ENCODE data around the gene KIAA0513. TPM values are rescaled to one million over a fixed set of nuclear protein-coding genes. Genes with fewer than 3 reads are reported as not detected.

The KIAA0513 gene
- total RNA-seq, 1 experiment from 2014 or later, result 7.8 TPM

DNA sequence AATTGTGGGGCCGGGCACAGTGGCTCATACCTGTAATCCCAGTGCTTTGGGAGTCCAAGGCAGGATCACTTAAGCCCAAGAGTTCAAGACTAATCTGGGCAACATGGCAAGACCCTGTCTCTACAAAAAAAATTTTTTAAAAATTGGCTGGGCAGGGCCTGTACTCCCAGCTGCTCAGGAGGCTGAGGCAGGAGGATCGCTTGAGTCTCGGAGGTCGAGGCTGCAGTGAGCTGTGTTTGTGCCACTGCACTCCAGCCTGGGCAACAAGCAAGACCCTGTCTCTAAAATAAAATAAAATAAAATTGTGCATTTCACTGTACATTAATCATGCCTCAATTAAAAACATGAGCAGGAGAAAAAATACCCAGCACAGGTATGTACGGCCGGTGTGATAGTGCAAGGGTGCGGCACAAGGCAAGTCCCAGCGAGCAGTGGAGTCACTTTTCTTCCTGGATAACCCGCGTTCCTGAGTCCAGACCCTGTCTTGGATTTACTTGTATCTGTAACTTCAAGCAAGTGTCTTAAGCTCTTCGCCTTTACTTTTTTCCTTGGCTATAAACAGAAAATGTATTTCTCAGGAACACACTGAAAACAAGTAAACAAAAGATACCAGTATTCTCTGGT is 27.6 kb upstream of the KIAA0513 start:
- Mint-ChIP-seq H3K36me3 (peaks cover 14% of the 10 kb centered on the region), H3K4me3 (no peak overlapping the region), H3K4me1 (peaks cover 31% of the 10 kb centered on the region), H3K27ac (no peak overlapping the region; the same call in 1 of the 2 replicates), H3K9me3 (no peaks in the 10 kb centered on the region), H3K27me3 (ENCODE audit: low read depth) (no peaks in the 10 kb centered on the region)
- ChIA-PET POLR2A (no interaction called here), CTCF (no interaction called here)
- TF ChIP-seq ZBTB21 (CRISPR knock-in tag; IDR thresholded peaks at IDR 0.05; ENCODE audit: borderline replicate concordance) (no peak), JAZF1 (CRISPR knock-in tag; IDR thresholded peaks at IDR 0.05) (no peak), NR2C2 (CRISPR knock-in tag; IDR thresholded peaks at IDR 0.05) (no peak), ESRRA (CRISPR knock-in tag; IDR thresholded peaks at IDR 0.05; ENCODE audit: borderline replicate concordance) (no peak), MXD4 (CRISPR knock-in tag; IDR thresholded peaks at IDR 0.05; ENCODE audit: borderline replicate concordance) (no peak), NFE2L1 (CRISPR knock-in tag; IDR thresholded peaks at IDR 0.05) (no peak), PRRX2 (CRISPR knock-in tag; IDR thresholded peaks at IDR 0.05) (no peak), GABPB1 (CRISPR knock-in tag; IDR thresholded peaks at IDR 0.05) (no peak), ZNF219 (CRISPR knock-in tag; IDR thresholded peaks at IDR 0.05; ENCODE audit: borderline replicate concordance) (no peak), IRF2 (CRISPR knock-in tag; IDR thresholded peaks at IDR 0.05; ENCODE audit: borderline replicate concordance, low read depth) (no peak), ATF1 (CRISPR knock-in tag; IDR thresholded peaks at IDR 0.05) (no peak)
- TF ChIP-seq, protein P1, sequence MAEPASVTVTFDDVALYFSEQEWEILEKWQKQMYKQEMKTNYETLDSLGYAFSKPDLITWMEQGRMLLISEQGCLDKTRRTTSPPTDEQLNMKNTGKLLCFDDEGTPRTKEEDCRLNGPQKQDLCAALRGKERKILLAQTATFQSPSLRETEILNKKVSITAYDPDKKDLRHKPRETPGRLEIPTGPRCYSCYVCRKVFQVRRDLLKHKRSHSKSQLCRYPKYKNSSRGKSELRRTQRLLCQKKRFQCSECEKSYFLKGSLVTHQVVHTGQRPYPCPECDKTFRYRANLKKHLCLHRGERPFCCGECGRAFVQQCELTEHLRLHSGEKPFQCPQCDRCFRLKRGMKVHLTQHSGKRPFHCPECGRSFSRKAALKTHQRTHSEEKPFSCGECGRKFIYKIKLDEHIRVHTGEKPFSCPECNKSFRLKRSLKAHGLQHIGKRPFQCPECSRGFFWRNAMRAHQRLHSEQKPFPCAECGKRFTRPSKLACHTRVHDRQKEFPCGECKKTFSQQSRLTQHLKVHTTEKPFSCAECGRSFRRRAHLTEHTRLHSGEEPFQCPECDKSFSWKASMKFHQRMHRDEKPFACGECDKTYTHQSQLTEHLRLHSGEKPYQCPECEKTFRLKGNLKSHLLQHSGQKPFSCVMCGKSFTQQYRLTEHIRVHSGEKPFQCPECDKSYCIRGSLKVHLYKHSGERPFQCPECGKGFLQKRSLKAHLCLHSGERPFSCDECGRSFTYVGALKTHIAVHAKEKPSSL (CRISPR knock-in tag; conservative IDR thresholded peaks at IDR 0.05), result no peak
- TF ChIP-seq, protein P2, sequence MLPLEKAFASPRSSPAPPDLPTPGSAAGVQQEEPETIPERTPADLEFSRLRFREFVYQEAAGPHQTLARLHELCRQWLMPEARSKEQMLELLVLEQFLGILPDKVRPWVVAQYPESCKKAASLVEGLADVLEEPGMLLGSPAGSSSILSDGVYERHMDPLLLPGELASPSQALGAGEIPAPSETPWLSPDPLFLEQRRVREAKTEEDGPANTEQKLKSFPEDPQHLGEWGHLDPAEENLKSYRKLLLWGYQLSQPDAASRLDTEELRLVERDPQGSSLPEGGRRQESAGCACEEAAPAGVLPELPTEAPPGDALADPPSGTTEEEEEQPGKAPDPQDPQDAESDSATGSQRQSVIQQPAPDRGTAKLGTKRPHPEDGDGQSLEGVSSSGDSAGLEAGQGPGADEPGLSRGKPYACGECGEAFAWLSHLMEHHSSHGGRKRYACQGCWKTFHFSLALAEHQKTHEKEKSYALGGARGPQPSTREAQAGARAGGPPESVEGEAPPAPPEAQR (CRISPR knock-in tag; IDR thresholded peaks at IDR 0.05), result no peak
- TF ChIP-seq, protein P3, sequence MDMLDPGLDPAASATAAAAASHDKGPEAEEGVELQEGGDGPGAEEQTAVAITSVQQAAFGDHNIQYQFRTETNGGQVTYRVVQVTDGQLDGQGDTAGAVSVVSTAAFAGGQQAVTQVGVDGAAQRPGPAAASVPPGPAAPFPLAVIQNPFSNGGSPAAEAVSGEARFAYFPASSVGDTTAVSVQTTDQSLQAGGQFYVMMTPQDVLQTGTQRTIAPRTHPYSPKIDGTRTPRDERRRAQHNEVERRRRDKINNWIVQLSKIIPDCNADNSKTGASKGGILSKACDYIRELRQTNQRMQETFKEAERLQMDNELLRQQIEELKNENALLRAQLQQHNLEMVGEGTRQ (CRISPR knock-in tag; IDR thresholded peaks at IDR 0.05), result no peak
- TF ChIP-seq, protein P4, sequence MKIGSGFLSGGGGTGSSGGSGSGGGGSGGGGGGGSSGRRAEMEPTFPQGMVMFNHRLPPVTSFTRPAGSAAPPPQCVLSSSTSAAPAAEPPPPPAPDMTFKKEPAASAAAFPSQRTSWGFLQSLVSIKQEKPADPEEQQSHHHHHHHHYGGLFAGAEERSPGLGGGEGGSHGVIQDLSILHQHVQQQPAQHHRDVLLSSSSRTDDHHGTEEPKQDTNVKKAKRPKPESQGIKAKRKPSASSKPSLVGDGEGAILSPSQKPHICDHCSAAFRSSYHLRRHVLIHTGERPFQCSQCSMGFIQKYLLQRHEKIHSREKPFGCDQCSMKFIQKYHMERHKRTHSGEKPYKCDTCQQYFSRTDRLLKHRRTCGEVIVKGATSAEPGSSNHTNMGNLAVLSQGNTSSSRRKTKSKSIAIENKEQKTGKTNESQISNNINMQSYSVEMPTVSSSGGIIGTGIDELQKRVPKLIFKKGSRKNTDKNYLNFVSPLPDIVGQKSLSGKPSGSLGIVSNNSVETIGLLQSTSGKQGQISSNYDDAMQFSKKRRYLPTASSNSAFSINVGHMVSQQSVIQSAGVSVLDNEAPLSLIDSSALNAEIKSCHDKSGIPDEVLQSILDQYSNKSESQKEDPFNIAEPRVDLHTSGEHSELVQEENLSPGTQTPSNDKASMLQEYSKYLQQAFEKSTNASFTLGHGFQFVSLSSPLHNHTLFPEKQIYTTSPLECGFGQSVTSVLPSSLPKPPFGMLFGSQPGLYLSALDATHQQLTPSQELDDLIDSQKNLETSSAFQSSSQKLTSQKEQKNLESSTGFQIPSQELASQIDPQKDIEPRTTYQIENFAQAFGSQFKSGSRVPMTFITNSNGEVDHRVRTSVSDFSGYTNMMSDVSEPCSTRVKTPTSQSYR (CRISPR knock-in tag; IDR thresholded peaks at IDR 0.05), result no peak
- TF ChIP-seq, protein P5, sequence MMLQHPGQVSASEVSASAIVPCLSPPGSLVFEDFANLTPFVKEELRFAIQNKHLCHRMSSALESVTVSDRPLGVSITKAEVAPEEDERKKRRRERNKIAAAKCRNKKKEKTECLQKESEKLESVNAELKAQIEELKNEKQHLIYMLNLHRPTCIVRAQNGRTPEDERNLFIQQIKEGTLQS (CRISPR knock-in tag; conservative IDR thresholded peaks at IDR 0.05), result no peak
- TF ChIP-seq, protein P6, sequence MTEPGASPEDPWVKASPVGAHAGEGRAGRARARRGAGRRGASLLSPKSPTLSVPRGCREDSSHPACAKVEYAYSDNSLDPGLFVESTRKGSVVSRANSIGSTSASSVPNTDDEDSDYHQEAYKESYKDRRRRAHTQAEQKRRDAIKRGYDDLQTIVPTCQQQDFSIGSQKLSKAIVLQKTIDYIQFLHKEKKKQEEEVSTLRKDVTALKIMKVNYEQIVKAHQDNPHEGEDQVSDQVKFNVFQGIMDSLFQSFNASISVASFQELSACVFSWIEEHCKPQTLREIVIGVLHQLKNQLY (CRISPR knock-in tag; IDR thresholded peaks at IDR 0.05), result no peak
- ATAC-seq (no peak), DNase-seq (ENCODE audit: low spot score) (no peak)

DNA sequence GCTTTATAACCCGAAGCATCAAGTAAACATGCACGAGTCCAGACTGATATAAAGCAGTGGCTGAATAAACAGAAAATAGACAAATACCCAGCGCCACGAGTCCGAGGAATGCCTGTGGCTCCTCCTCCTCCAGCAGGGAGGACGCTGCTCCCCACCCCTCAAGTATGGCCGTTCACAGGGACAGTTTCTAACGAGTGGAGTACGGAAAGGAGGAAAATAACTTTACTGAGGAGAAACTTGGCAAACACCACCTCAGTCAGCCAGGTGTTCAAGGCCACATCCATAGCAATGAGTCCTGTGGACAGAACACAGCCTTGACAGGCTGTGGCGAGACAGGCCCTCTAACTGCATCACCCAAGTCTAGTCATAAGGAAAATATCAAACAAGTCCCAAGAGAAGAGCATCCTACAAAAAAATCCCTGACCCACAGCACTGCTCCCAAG is 25.5 kb upstream of the KIAA0513 start:
- Mint-ChIP-seq H3K4me1 (peaks cover 32% of the 10 kb centered on the region), H3K4me3 (no peak overlapping the region), H3K27me3 (ENCODE audit: low read depth) (no peaks in the 10 kb centered on the region), H3K9me3 (no peaks in the 10 kb centered on the region), H3K27ac (peak overlapping the region; percentile 75), H3K36me3 (peaks cover 5% of the 10 kb centered on the region)
- ChIA-PET CTCF (no interaction called here), POLR2A (no interaction called here)
- ATAC-seq (no peak), DNase-seq (ENCODE audit: low spot score) (no peak)
- TF ChIP-seq, protein P7, sequence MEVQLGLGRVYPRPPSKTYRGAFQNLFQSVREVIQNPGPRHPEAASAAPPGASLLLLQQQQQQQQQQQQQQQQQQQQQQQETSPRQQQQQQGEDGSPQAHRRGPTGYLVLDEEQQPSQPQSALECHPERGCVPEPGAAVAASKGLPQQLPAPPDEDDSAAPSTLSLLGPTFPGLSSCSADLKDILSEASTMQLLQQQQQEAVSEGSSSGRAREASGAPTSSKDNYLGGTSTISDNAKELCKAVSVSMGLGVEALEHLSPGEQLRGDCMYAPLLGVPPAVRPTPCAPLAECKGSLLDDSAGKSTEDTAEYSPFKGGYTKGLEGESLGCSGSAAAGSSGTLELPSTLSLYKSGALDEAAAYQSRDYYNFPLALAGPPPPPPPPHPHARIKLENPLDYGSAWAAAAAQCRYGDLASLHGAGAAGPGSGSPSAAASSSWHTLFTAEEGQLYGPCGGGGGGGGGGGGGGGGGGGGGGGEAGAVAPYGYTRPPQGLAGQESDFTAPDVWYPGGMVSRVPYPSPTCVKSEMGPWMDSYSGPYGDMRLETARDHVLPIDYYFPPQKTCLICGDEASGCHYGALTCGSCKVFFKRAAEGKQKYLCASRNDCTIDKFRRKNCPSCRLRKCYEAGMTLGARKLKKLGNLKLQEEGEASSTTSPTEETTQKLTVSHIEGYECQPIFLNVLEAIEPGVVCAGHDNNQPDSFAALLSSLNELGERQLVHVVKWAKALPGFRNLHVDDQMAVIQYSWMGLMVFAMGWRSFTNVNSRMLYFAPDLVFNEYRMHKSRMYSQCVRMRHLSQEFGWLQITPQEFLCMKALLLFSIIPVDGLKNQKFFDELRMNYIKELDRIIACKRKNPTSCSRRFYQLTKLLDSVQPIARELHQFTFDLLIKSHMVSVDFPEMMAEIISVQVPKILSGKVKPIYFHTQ (CRISPR knock-in tag; IDR thresholded peaks at IDR 0.05), result no peak
- TF ChIP-seq GTF2I (CRISPR knock-in tag; conservative IDR thresholded peaks at IDR 0.05) (no peak), GABPB1 (CRISPR knock-in tag; IDR thresholded peaks at IDR 0.05) (0 out of 2 replicates have a peak, but pooled peaks have one; percentile 27)
- TF ChIP-seq, protein P8, sequence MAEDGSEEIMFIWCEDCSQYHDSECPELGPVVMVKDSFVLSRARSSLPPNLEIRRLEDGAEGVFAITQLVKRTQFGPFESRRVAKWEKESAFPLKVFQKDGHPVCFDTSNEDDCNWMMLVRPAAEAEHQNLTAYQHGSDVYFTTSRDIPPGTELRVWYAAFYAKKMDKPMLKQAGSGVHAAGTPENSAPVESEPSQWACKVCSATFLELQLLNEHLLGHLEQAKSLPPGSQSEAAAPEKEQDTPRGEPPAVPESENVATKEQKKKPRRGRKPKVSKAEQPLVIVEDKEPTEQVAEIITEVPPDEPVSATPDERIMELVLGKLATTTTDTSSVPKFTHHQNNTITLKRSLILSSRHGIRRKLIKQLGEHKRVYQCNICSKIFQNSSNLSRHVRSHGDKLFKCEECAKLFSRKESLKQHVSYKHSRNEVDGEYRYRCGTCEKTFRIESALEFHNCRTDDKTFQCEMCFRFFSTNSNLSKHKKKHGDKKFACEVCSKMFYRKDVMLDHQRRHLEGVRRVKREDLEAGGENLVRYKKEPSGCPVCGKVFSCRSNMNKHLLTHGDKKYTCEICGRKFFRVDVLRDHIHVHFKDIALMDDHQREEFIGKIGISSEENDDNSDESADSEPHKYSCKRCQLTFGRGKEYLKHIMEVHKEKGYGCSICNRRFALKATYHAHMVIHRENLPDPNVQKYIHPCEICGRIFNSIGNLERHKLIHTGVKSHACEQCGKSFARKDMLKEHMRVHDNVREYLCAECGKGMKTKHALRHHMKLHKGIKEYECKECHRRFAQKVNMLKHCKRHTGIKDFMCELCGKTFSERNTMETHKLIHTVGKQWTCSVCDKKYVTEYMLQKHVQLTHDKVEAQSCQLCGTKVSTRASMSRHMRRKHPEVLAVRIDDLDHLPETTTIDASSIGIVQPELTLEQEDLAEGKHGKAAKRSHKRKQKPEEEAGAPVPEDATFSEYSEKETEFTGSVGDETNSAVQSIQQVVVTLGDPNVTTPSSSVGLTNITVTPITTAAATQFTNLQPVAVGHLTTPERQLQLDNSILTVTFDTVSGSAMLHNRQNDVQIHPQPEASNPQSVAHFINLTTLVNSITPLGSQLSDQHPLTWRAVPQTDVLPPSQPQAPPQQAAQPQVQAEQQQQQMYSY (CRISPR knock-in tag; IDR thresholded peaks at IDR 0.05), result no peak

Measured in WTC11 (cell line).